HepG2 (cell line): ENCODE data around the gene RANBP3. TPM values are rescaled to one million over a fixed set of nuclear protein-coding genes. Genes with fewer than 3 reads are reported as not detected.
A peak's percentile ranks its signal among the peaks of the same experiment; 100 is the strongest.

Experiments used
- ATAC-seq: fragments of 200-7000 bp; cut with Tn5 transposase; 3 replicates; pipeline ENCODE4 v1.9.1; 2020; ENCODE audit warnings: mild to moderate bottlenecking, moderate library complexity
- BruUV-seq: library from RNA; stranded (reverse); fragments of 400-500 nt; replicated peaks from 2 replicates; lab custom pipeline; 2021; lab: Mats Ljungman, UMichigan
- CTCF ChIA-PET: fragments of 300-600 bp; formaldehyde crosslinking; extraction: SDS; loops from one replicate; lab custom pipeline; 2021; ENCODE audit warnings: low total read pairs, inconsistent platforms, low intra/inter-chr PET ratio; lab: Yijun Ruan, JAX
- POLR2A ChIA-PET: fragments of 350-600 bp; sonication (Branson Sonifier 250); formaldehyde crosslinking; loops from one replicate; lab custom pipeline; 2020; ENCODE audit warnings: antibody characterized with exemption, inconsistent platforms; lab: Yijun Ruan, JAX
- DNase-seq: peaks from one replicate; pipeline ENCODE4 v3.0.0-alpha.2; 2015; ENCODE audit warnings: low spot score
- FAIRE-seq: peaks from 3 replicates; lab custom pipeline; 2011; peaks lifted over from hg19 to GRCh38; lab: Jason Lieb, UNC
- H2AFZ ChIP-seq: one replicate; pipeline ENCODE4 v1.6.1; 2011; ENCODE audit warnings: low read length, inconsistent platforms
- H3K27ac ChIP-seq: fragments of 300-600 bp; 3 replicates; pipeline ENCODE4 v1.8.0; 2011; ENCODE audit warnings: mixed run types, mild to moderate bottlenecking, mixed read lengths, low read length, inconsistent platforms; ENCODE audit not compliant: insufficient read depth; ENCODE audit errors: extremely low read length
- H3K27me3 ChIP-seq, 2 experiments: fragments of 200-600 bp in 1 of 2; 2 replicates in 1 of 2; 3 replicates in 1 of 2; pipeline versions ENCODE4 v1.6.0 to v1.8.0; 2011; ENCODE audit warnings: low read length in 2 of 2, mild to moderate bottlenecking in 2 of 2, moderate library complexity in 2 of 2, inconsistent platforms in 1 of 2; ENCODE audit not compliant: insufficient read depth in 2 of 2, control insufficient read depth in 1 of 2
- H3K36me3 ChIP-seq, 2 experiments: fragments of 200-600 bp in 1 of 2; replicated peaks in 1 of 2; 2 replicates in 1 of 2; 3 replicates in 1 of 2; pipeline versions ENCODE4 v1.5.1 to v1.8.0; 2011; ENCODE audit warnings: low read length in 2 of 2, inconsistent platforms in 1 of 2; ENCODE audit not compliant: insufficient read depth in 2 of 2, control insufficient read depth in 1 of 2
- H3K4me1 ChIP-seq: 2 replicates; pipeline ENCODE4 v1.5.1; 2012; ENCODE audit warnings: low read length, inconsistent platforms; ENCODE audit not compliant: insufficient read depth
- H3K4me2 ChIP-seq: 2 replicates; pipeline ENCODE4 v1.6.0; 2011; ENCODE audit warnings: low read depth, low read length, inconsistent platforms
- H3K4me3 ChIP-seq, 3 experiments: fragments of 200-600 bp in 1 of 3; sonication (generic), shearing (Covaris generic) in 1 of 3; replicated peaks in 1 of 3; 2 replicates each; pipeline ENCODE4 v1.5.1; 2011 to 2016; ENCODE audit warnings: low read length in 3 of 3, inconsistent platforms in 2 of 3, low read depth in 2 of 3, mild to moderate bottlenecking in 2 of 3, control low read depth in 1 of 3, mixed read lengths in 1 of 3; ENCODE audit not compliant: insufficient read depth in 1 of 3
- H3K79me2 ChIP-seq: one replicate; pipeline ENCODE4 v1.6.1; 2011; ENCODE audit warnings: low read length, inconsistent platforms; ENCODE audit not compliant: insufficient read depth
- H3K9ac ChIP-seq: 2 replicates; pipeline ENCODE4 v1.6.0; 2011; ENCODE audit warnings: mild to moderate bottlenecking, low read depth, low read length, inconsistent platforms; ENCODE audit not compliant: insufficient read depth
- H3K9me3 ChIP-seq: 2 replicates; pipeline ENCODE4 v1.5.1; 2012; ENCODE audit warnings: mild to moderate bottlenecking, low read length
- H4K20me1 ChIP-seq: 2 replicates; pipeline ENCODE4 v1.6.0; 2011; ENCODE audit warnings: inconsistent platforms, mild to moderate bottlenecking, low read length, moderate library complexity; ENCODE audit not compliant: insufficient read depth
- HNRNPL ChIP-seq: fragments of 200-400 bp; formaldehyde crosslinking; IDR thresholded peaks from 2 replicates; pipeline ENCODE4 v1.6.1; 2017; ENCODE audit warnings: mild to moderate bottlenecking, low read depth, low read length
- KLF16 ChIP-seq, 2 experiments: sonication (generic) in 1 of 2; formaldehyde crosslinking in 1 of 2; IDR thresholded peaks; 2 replicates each; pipeline versions ENCODE4 v1.6.1 to v1.8.0; 2016 to 2023; ENCODE audit warnings: missing genetic modification reagents in 2 of 2, missing compliant biosample characterization in 1 of 2
- MAFK ChIP-seq, 2 experiments: IDR thresholded peaks in 1 of 2; conservative IDR thresholded peaks in 1 of 2; 2 replicates each; pipeline ENCODE4 v1.6.1; 2011; ENCODE audit warnings: improper control_type of control experiment in 2 of 2, low read length in 2 of 2
- SRSF1 ChIP-seq: fragments of 200-400 bp; formaldehyde crosslinking; optimal IDR thresholded peaks from 2 replicates; pipeline ENCODE3; 2017; ENCODE audit warnings: mild to moderate bottlenecking, low read depth, low read length, moderate library complexity
- ZMYM3 ChIP-seq: sonication (generic); formaldehyde crosslinking; IDR thresholded peaks from 2 replicates; pipeline ENCODE4 v1.5.1; 2020; ENCODE audit warnings: mild to moderate bottlenecking, missing genetic modification reagents
- ZNF264 ChIP-seq: sonication (generic); formaldehyde crosslinking; IDR thresholded peaks from 2 replicates; pipeline ENCODE4 v1.4.0; 2020; ENCODE audit warnings: missing genetic modification reagents
- ZNF276 ChIP-seq: sonication (generic); formaldehyde crosslinking; IDR thresholded peaks from 2 replicates; pipeline ENCODE4 v1.4.0; 2020; ENCODE audit warnings: mild to moderate bottlenecking, low read depth, missing genetic modification reagents
- ZNF34 ChIP-seq: sonication (generic); formaldehyde crosslinking; IDR thresholded peaks from 2 replicates; pipeline ENCODE4 v1.4.0; 2020; ENCODE audit warnings: mild to moderate bottlenecking, missing genetic modification reagents, borderline replicate concordance
- ZNF629 ChIP-seq: sonication (generic); formaldehyde crosslinking; conservative IDR thresholded peaks from 2 replicates; pipeline ENCODE4 v1.5.0; 2020; ENCODE audit warnings: missing genetic modification reagents
- ZNF747 ChIP-seq: sonication (generic); formaldehyde crosslinking; IDR thresholded peaks from 2 replicates; pipeline ENCODE4 v1.8.1; 2023; ENCODE audit warnings: missing genetic modification reagents, mild to moderate bottlenecking, borderline replicate concordance
- WGBS: methylation state at CpG from one replicate; pipeline ENCODE4 v1.1.6; 2017; ENCODE audit warnings: low lambda C conversion rate; 5-methylcytosine and 5-hydroxymethylcytosine counted together
- in situ Hi-C: cut with HindIII; loops from 2 replicates; pipeline ENCODE4 v1.10.0; 2017; ENCODE audit warnings: low pct_unique_long_range_greater_than_20kb; ENCODE audit not compliant: extremely low pct_ligation_motif_present
- intact Hi-C: fragments of 100-400 bp; cut with micrococcal nuclease; formaldehyde crosslinking; loops from one replicate; pipeline ENCODE4 v1.10.0; 2022; ENCODE audit not compliant: unreplicated experiment
- polyA plus RNA-seq, 8 experiments: library from polyadenylated mRNA; depleted of rRNA in 3 of 8; stranded (reverse) in 7 of 8; unstranded in 1 of 8; fragments of >200 nt; fragmentation: Illumina TruSeq in 4 of 8; extraction: Trizol in 4 of 8; gene quantifications; 2 replicates each; pipeline versions ENCODE4 v1.2.1 to v1.2.3, GENCODE V29; 2011 to 2016; ENCODE audit warnings: low read depth in 4 of 8, missing spikeins in 1 of 8, mixed read lengths in 1 of 8; ENCODE audit not compliant: insufficient read depth in 1 of 8
- total RNA-seq, 5 experiments: library from RNA; depleted of rRNA; stranded (reverse); fragments of >200 nt; fragmentation: Illumina TruSeq; extraction: Trizol; gene quantifications; 2 replicates each; pipeline ENCODE4 v1.2.3, GENCODE V29; 2016; ENCODE audit warnings: low read depth in 1 of 5

The RANBP3 gene
- total and polyA plus RNA-seq, 2 of the 13 experiments (the other 11 are each of a cell fraction or from before 2014, with no cell fraction given) = 39.5 to 149 TPM

GRCh38 chr19:5992756-5993155 lies 14.8 kb upstream of the RANBP3 start:
- CTCF ChIA-PET = no interaction called here

GRCh38 chr19:5991244-5991838 lies 13.4 kb upstream of the RANBP3 start:
- FAIRE-seq (no peak), ATAC-seq (no peak), DNase-seq (no peak)
- Histone ChIP-seq H3K9me3 (no peaks in the 10 kb centered on the region), H3K79me2 (no peaks in the 10 kb centered on the region), H3K36me3 (no peaks in the 10 kb centered on the region), H4K20me1 (no peaks in the 10 kb centered on the region), H3K4me3 (no peak overlapping the region), H3K4me1 (peaks cover 58% of the 10 kb centered on the region), H2AFZ (no peak overlapping the region), H3K27me3 (peaks cover 0 to 23% of the 10 kb centered on the region in 2 experiments; a peak in 2 of 5 replicates), H3K4me2 (no peak overlapping the region), H3K27ac (no peak overlapping the region), H3K9ac (no peak overlapping the region)
- POLR2A ChIA-PET = no interaction called here
- 84% methylated on average over 4 of the region's 8 CpGs for WGBS
- TF ChIP-seq ZNF629 (CRISPR knock-in tag) (0 out of 2 replicates have a peak, but pooled peaks have one; percentile 23), ZNF747 (CRISPR knock-in tag) (no peak), MAFK (conservative IDR thresholded peaks at IDR 0.05 in 1 of 2, IDR thresholded peaks at IDR 0.05 in 1 of 2; ENCODE audit: low read length in 2 of 2) (peak in 1 of 2 experiments; percentile 36; a peak in 2 of 4 replicates), ZMYM3 (CRISPR knock-in tag) (peak; percentile 49; the same call in 1 of the 2 replicates)
- CTCF ChIA-PET = no interaction called here
- BruUV-seq = no TSS peak
- intact Hi-C loops (no loop called here), in situ Hi-C loops (no loop called here)

More at GRCh38 chr19:5992756-5993155, 14.8 kb upstream of the RANBP3 start:
- intact Hi-C loops (no loop called here), in situ Hi-C loops (no loop called here)
- H3K4me2 ChIP-seq = no peak overlapping the region
- H2AFZ ChIP-seq = no peak overlapping the region
- H3K79me2 ChIP-seq = no peaks in the 10 kb centered on the region
- no peak overlapping the region for H3K27ac ChIP-seq
- BruUV-seq = no TSS peak
- TF ChIP-seq KLF16 (CRISPR knock-in tag; IDR thresholded peaks at IDR 0.05) (no peak), ZNF276 (no peak), ZNF264 (CRISPR knock-in tag) (no peak), ZNF34 (no peak), SRSF1 (no peak), HNRNPL (no peak)
- DNase-seq (no peak), ATAC-seq (no peak), FAIRE-seq (no peak)
- H3K9me3 ChIP-seq = no peaks in the 10 kb centered on the region
- no peaks in the 10 kb centered on the region for H3K36me3 ChIP-seq
- peaks cover 45% of the 10 kb centered on the region for H3K4me1 ChIP-seq
- H3K4me3 ChIP-seq = no peak overlapping the region
- POLR2A ChIA-PET = no interaction called here
- no peaks in the 10 kb centered on the region for H4K20me1 ChIP-seq
- H3K27me3 ChIP-seq = peaks cover 0 to 23% of the 10 kb centered on the region in 2 experiments; a peak in 2 of 5 replicates
- 77% methylated on average over 9 of the region's 11 CpGs for WGBS
- no peak overlapping the region for H3K9ac ChIP-seq
